DOHH2 (cell line): ENCODE results near the gene P4HTM.

Experiments used
- H3F3A ChIP-seq: fragments of 200-600 bp; sonication (generic), shearing (Covaris generic); 2 replicates; pipeline ENCODE4 v1.6.0; 2016; ENCODE audit warnings: antibody characterized with exemption, mild to moderate bottlenecking; ENCODE audit not compliant: control insufficient read depth, insufficient read depth
- H3K27ac ChIP-seq: fragments of 200-600 bp; sonication (generic); 2 replicates; pipeline ENCODE4 v1.5.1; 2014; ENCODE audit warnings: low read depth, mild to moderate bottlenecking, low read length, moderate library complexity
- H3K27me3 ChIP-seq: fragments of 200-600 bp; sonication (generic); 2 replicates; pipeline ENCODE4 v1.6.1; 2014; ENCODE audit warnings: mild to moderate bottlenecking, low read length, mixed read lengths; ENCODE audit not compliant: control insufficient read depth
- H3K36me3 ChIP-seq: fragments of 200-600 bp; sonication (generic); 2 replicates; pipeline ENCODE4 v1.6.1; 2014; ENCODE audit warnings: mild to moderate bottlenecking, low read length, moderate library complexity, mixed read lengths; ENCODE audit not compliant: control insufficient read depth
- H3K4me1 ChIP-seq: fragments of 200-600 bp; sonication (generic); 2 replicates; pipeline ENCODE4 v1.6.1; 2014; ENCODE audit warnings: mild to moderate bottlenecking, low read length, mixed read lengths; ENCODE audit not compliant: control insufficient read depth
- H3K4me2 ChIP-seq: fragments of 200-600 bp; sonication (generic); 2 replicates; pipeline ENCODE4 v1.6.0; 2014; ENCODE audit warnings: mild to moderate bottlenecking, low read length, moderate library complexity
- H3K4me3 ChIP-seq: fragments of 200-600 bp; sonication (generic); 2 replicates; pipeline ENCODE4 v1.5.1; 2014; ENCODE audit warnings: mild to moderate bottlenecking, low read length, mixed read lengths
- H3K79me2 ChIP-seq: fragments of 200-600 bp; sonication (generic); 2 replicates; pipeline ENCODE4 v1.6.1; 2014; ENCODE audit warnings: mild to moderate bottlenecking, low read length, mixed read lengths; ENCODE audit not compliant: control insufficient read depth
- H3K9me2 ChIP-seq: fragments of 200-600 bp; sonication (generic); replicated peaks from 2 replicates; pipeline ENCODE4 v1.6.1; 2014; ENCODE audit warnings: mild to moderate bottlenecking, low read length, mixed read lengths; ENCODE audit not compliant: control insufficient read depth
- H3K9me3 ChIP-seq: fragments of 200-600 bp; sonication (generic); 2 replicates; pipeline ENCODE4 v1.6.1; 2014; ENCODE audit warnings: antibody characterized with exemption, low read length, mixed read lengths; ENCODE audit not compliant: control insufficient read depth, insufficient read depth
- H4K20me1 ChIP-seq: fragments of 200-600 bp; sonication (generic); 2 replicates; pipeline ENCODE4 v1.6.0; 2014; ENCODE audit warnings: low read depth, mild to moderate bottlenecking, antibody characterized with exemption, low read length, moderate library complexity; ENCODE audit not compliant: control insufficient read depth, insufficient read depth
- CTCF ChIP-seq: fragments of 200-600 bp; sonication (generic); IDR thresholded peaks from one replicate; pipeline ENCODE4 v1.5.1; 2014; ENCODE audit warnings: antibody characterized with exemption, mild to moderate bottlenecking, low read depth, low read length; ENCODE audit not compliant: poor library complexity, severe bottlenecking
- EZH2phosphoT487 ChIP-seq: fragments of 200-600 bp; sonication (generic); IDR thresholded peaks from 2 replicates; pipeline ENCODE4 v1.6.1; 2017; ENCODE audit warnings: borderline replicate concordance, mild to moderate bottlenecking, antibody characterized with exemption, low read length, moderate library complexity, mixed read lengths

P4HTM gene

GRCh38 chr3:48996640-48997039 lies 6.6 kb downstream of the P4HTM start:
- no peak overlapping the region for H3K4me2 ChIP-seq
- H3K27me3 ChIP-seq: no peaks in the 10 kb centered on the region
- H3K4me1 ChIP-seq: peaks cover 5% of the 10 kb centered on the region
- no peaks in the 10 kb centered on the region for H3K9me2 ChIP-seq
- H3K9me3 ChIP-seq: no peaks in the 10 kb centered on the region
- no peak overlapping the region for H3K27ac ChIP-seq
- no peaks in the 10 kb centered on the region for H4K20me1 ChIP-seq
- TF ChIP-seq EZH2phosphoT487: no peak
- TF ChIP-seq CTCF: no peak
- no peak overlapping the region for H3K4me3 ChIP-seq
- H3F3A ChIP-seq: peaks cover 3% of the 10 kb centered on the region; the same call in 1 of the 2 replicates
- H3K79me2 ChIP-seq: peaks cover 11% of the 10 kb centered on the region
- peaks cover 10% of the 10 kb centered on the region for H3K36me3 ChIP-seq

- no peak for TF ChIP-seq EZH2phosphoT487
- no peak for TF ChIP-seq CTCF
- no peaks in the 10 kb centered on the region for H3K9me2 ChIP-seq
- H3K27ac ChIP-seq: no peak overlapping the region
- H3K79me2 ChIP-seq: peaks cover 6% of the 10 kb centered on the region
- H3K36me3 ChIP-seq: peaks cover 7% of the 10 kb centered on the region; the same call in 1 of the 2 replicates
- H3K4me2 ChIP-seq: no peak overlapping the region
- no peaks in the 10 kb centered on the region; the same call in 1 of the 2 replicates for H3F3A ChIP-seq
- H3K9me3 ChIP-seq: no peaks in the 10 kb centered on the region
- H3K4me3 ChIP-seq: no peak overlapping the region
- no peaks in the 10 kb centered on the region for H3K4me1 ChIP-seq
- H4K20me1 ChIP-seq: no peaks in the 10 kb centered on the region
- no peaks in the 10 kb centered on the region for H3K27me3 ChIP-seq
Observed at GRCh38 chr3:48997102-48997635, 7.1 kb downstream of the P4HTM start.

DNA sequence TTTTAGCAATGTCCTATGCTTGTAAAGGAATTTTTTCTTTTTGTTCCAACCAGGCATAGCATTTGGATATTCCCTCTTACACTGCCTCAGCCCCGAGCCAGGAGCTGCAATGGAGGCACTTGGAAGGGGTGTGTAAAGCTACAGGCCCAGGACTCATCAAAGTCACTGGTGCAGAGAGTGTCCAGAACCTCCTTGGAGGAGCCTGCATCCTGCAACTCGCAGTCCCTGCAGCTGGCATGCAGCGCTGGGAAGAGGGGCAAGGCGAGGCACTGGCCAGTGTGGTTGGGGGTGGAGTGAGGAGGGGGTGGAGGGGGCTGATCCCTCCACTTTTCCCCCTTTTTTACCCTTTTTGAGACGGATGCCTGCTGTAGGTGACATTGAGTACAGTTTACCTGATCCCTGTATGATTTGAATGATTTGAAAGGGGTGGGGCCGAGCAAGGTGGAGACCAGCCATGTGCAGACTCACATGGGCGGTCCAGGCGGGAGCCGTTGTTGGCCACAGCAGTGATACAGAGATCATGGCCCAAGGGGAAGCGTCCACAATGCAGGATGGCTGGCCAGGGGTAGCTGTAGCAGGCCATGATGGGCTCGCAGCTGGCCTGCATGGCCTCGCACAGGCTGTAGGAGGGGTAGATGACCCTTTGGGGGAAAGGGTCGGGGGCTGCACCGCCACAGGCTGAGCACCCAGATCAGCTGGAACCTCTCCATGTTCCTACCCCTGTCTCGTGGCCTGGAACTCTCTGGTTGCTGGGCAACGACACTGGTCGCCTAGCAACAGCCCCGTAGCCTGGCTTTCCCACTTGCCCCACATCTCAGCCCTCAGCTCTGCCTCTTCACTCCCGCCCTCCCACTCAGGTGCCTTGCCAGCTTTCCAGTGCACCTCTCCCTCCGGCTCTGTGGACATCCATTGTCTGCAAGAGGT lies 7.9 kb downstream of the P4HTM start:
- no peak overlapping the region for H3K4me3 ChIP-seq
- no peak overlapping the region for H3K27ac ChIP-seq
- H3K9me2 ChIP-seq: no peaks in the 10 kb centered on the region
- H3K9me3 ChIP-seq: no peaks in the 10 kb centered on the region
- H4K20me1 ChIP-seq: no peaks in the 10 kb centered on the region
- peaks cover 7% of the 10 kb centered on the region; the same call in 1 of the 2 replicates for H3K36me3 ChIP-seq
- no peaks in the 10 kb centered on the region; the same call in 1 of the 2 replicates for H3F3A ChIP-seq
- no peak overlapping the region for H3K4me2 ChIP-seq
- no peaks in the 10 kb centered on the region for H3K27me3 ChIP-seq
- TF ChIP-seq CTCF (no peak), EZH2phosphoT487 (no peak)
- no peaks in the 10 kb centered on the region for H3K4me1 ChIP-seq
- peaks cover 6% of the 10 kb centered on the region for H3K79me2 ChIP-seq
